ENCODE data around the gene ZMPSTE24. TPM values are rescaled to one million over a fixed set of nuclear protein-coding genes. Genes with fewer than 3 reads are reported as not detected.
A peak's percentile ranks its signal among the peaks of the same experiment; 100 is the strongest.

The ZMPSTE24 gene
- total and polyA plus RNA-seq, 10 of the 15 experiments (the other 5 are each of a cell fraction or from before 2014, with no cell fraction given) = 21.5 to 84.4 (median 43.6) TPM

- FAIRE-seq = peak; percentile 100
- Histone ChIP-seq H3K79me2 (ENCODE audit: control insufficient read depth, insufficient read depth, low read length) (peaks cover 2% of the 10 kb centered on the region; the same call in 1 of the 2 replicates), H3K27me3 (replicated peaks in 1 of 2; ENCODE audit: control insufficient read depth in 2 of 2, insufficient read depth in 2 of 2, low read length in 1 of 2) (no peaks in the 10 kb centered on the region), H4K20me1 (ENCODE audit: control insufficient read depth, insufficient read depth) (no peaks in the 10 kb centered on the region), H3K36me3 (ENCODE audit: control insufficient read depth in 2 of 2, insufficient read depth in 2 of 2, low read length in 1 of 2) (peaks cover 5 to 50% of the 10 kb centered on the region in 2 experiments), H3K9me3 (replicated peaks; ENCODE audit: control insufficient read depth, insufficient read depth, low read length) (no peaks in the 10 kb centered on the region), H3K4me3 (no peak overlapping the region), H3K4me1 (ENCODE audit: control insufficient read depth, insufficient read depth, low read length) (peaks cover 32% of the 10 kb centered on the region), H2AFZ (ENCODE audit: control insufficient read depth, low read depth, low read length) (no peak overlapping the region), H3K9ac (ENCODE audit: control insufficient read depth, insufficient read depth, low read length) (no peak overlapping the region), H3K4me2 (ENCODE audit: control insufficient read depth, insufficient read depth) (peak overlapping the region; percentile 51), H3K27ac (ENCODE audit: control insufficient read depth, insufficient read depth) (peak overlapping the region; percentile 36)
- in situ Hi-C loops (cut with MboI) = no loop called here
- ChIA-PET SMC1A (ENCODE audit: uncharacterized antibody, unreplicated experiment) (interaction anchor here (1.0 to 5.7 kb wide), 8 partner anchors 10 to 82 kb away, joined by 3 to 44 read pairs (median 6); no protein-coding TSS in a partner anchor), CTCF (interaction anchor here (0.6 to 4.1 kb wide), 11 partner anchors 9 to 463 kb away, joined by 3 to 31 read pairs (median 4); no protein-coding TSS in a partner anchor), POLR2A (interaction anchor here (1.1 to 3.3 kb wide), 5 partner anchors 9 to 83 kb away, joined by 3 to 23 read pairs (median 5); no protein-coding TSS in a partner anchor), RAD21 (ENCODE audit: unreplicated experiment) (interaction anchor here (0.7 to 3.1 kb wide), 9 partner anchors 9 to 83 kb away, joined by 3 to 26 read pairs (median 7); no protein-coding TSS in a partner anchor)
- intact Hi-C loops (cut with micrococcal nuclease; ENCODE audit: unreplicated experiment) = loop anchor here (2.0 to 5.0 kb wide), 2 partner anchors 26 to 45 kb away; partner anchors contain the start of gene ZMPSTE24
- ATAC-seq = peak; percentile 99
- BruUV-seq (replicated peaks) = no TSS peak
- peak; percentile 94 for DNase-seq (ENCODE audit: low read depth, low spot score)
- WGBS (ENCODE audit: insufficient coverage, insufficient replicate concordance, low lambda C conversion rate, missing lambda C conversion rate) = 0% methylated on average over 4 of the region's 4 CpGs
- TF ChIP-seq IKZF2 (IDR thresholded peaks at IDR 0.05) = peak; percentile 45 to 49; a peak in 2 of 4 replicates
- no peak for TF ChIP-seq CHD4 (IDR thresholded peaks at IDR 0.05)
- TF ChIP-seq POLR2AphosphoS5 (IDR thresholded peaks at IDR 0.05; ENCODE audit: low read length) = peak; percentile 51; the same call in 1 of the 2 replicates
- TF ChIP-seq MEF2A (IDR thresholded peaks at IDR 0.05; ENCODE audit: insufficient read depth, low read depth, low read length) = peak; percentile 64; the same call in 1 of the 2 replicates
- no peak for TF ChIP-seq ZNF687 (IDR thresholded peaks at IDR 0.05)
- peak; percentile 87 for TF ChIP-seq IRF4 (IDR thresholded peaks at IDR 0.05; ENCODE audit: low read depth, low read length)
- no peak for TF ChIP-seq ASH2L (IDR thresholded peaks at IDR 0.05; ENCODE audit: borderline replicate concordance, low read depth)
- TF ChIP-seq RELB (IDR thresholded peaks at IDR 0.05; ENCODE audit: low read depth) = peak; percentile 35; the same call in 1 of the 2 replicates
- TF ChIP-seq PAX5 (IDR thresholded peaks at IDR 0.05; ENCODE audit: borderline replicate concordance, low read depth, low read length) = peak; percentile 66
- 0 out of 2 replicates have a peak, but pooled peaks have one; percentile 4 for TF ChIP-seq JUNB (IDR thresholded peaks at IDR 0.05)
- TF ChIP-seq NKRF (conservative IDR thresholded peaks at IDR 0.05) = no peak
- no peak for TF ChIP-seq ZBTB33 (IDR thresholded peaks at IDR 0.05)
- TF ChIP-seq EGR1 (IDR thresholded peaks at IDR 0.05; ENCODE audit: borderline replicate concordance in 1 of 2, low read depth in 2 of 2, low read length in 2 of 2) = no peak
Observed at GRCh38 chr1:40232444-40232843, 25.6 kb upstream of the ZMPSTE24 start.
